BLaER1 treated with 17β-estradiol and CSF1 and Interleukin-3, amounts not matched to agents 10 nM and 100 nM (cell line): ENCODE data around the gene IGF2BP3.
"Not testable (repeated sequence)": the region's sequence is repeated elsewhere in the genome, so short reads cannot be mapped to it uniquely, and the experiment has no call there.

ENCODE experiments used
- H3K27ac ChIP-seq, 11 experiments: shearing (Covaris generic); formaldehyde crosslinking; 2 replicates each; pipeline ENCODE4 v1.8.1; 2022
- H3K27me3 ChIP-seq, 11 experiments: shearing (Covaris generic); formaldehyde crosslinking; 2 replicates each; pipeline ENCODE4 v1.8.1; 2022
- H3K36me3 ChIP-seq, 11 experiments: shearing (Covaris generic); formaldehyde crosslinking; 2 replicates each; pipeline ENCODE4 v1.8.1; 2022
- H3K4me1 ChIP-seq, 10 experiments: shearing (Covaris generic); formaldehyde crosslinking; 2 replicates each; pipeline ENCODE4 v1.8.1; 2022
- H3K4me2 ChIP-seq, 11 experiments: shearing (Covaris generic); formaldehyde crosslinking; 2 replicates each; pipeline ENCODE4 v1.8.1; 2022
- H3K4me3 ChIP-seq, 10 experiments: shearing (Covaris generic); formaldehyde crosslinking; 2 replicates each; pipeline ENCODE4 v1.8.1; 2022
- H3K9ac ChIP-seq, 11 experiments: shearing (Covaris generic); formaldehyde crosslinking; 2 replicates each; pipeline ENCODE4 v1.8.1; 2022
- H3K9me3 ChIP-seq, 11 experiments: shearing (Covaris generic); formaldehyde crosslinking; replicated peaks in 1 of 11; 2 replicates each; pipeline ENCODE4 v1.8.1; 2022
- H4K20me1 ChIP-seq, 11 experiments: shearing (Covaris generic); formaldehyde crosslinking; 2 replicates each; pipeline ENCODE4 v1.8.1; 2022
- Cebpa-rat ChIP-seq, 11 experiments: shearing (Covaris generic); IDR thresholded peaks; 2 replicates each; pipeline ENCODE4 v1.8.1; 2022

Gene IGF2BP3

DNA sequence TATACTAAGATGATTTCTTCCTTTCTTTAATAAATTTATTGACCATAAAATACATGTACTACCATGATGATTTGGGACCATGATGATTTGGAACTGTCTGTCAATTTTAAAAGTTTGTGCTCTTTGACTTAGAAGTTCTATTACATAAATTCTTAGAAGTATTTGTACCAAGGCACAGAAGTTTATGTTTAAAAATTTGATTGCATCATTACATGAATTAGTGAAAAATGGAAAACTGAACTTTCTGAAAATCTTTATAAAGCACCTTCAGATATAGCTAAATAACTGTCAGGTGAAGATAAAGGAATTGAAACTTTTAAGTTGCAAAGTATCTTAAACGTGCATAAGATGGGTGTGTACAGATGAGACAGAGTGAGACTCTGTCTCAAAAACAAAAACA is 139.2 kb downstream of the IGF2BP3 start:
- Histone ChIP-seq H3K4me3 (no peak overlapping the region), H3K4me1 (no peaks in the 10 kb centered on the region), H3K27ac (no peak overlapping the region), H3K27me3 (no peaks in the 10 kb centered on the region), H3K4me2 (no peak overlapping the region), H3K9ac (no peak overlapping the region), H3K36me3 (no peaks in the 10 kb centered on the region), H3K9me3 (no peaks in the 10 kb centered on the region; a peak in 2 of 22 replicates), H4K20me1 (no peaks in the 10 kb centered on the region)
- TF ChIP-seq Cebpa-rat (IDR thresholded peaks at IDR 0.05), result no peak

DNA sequence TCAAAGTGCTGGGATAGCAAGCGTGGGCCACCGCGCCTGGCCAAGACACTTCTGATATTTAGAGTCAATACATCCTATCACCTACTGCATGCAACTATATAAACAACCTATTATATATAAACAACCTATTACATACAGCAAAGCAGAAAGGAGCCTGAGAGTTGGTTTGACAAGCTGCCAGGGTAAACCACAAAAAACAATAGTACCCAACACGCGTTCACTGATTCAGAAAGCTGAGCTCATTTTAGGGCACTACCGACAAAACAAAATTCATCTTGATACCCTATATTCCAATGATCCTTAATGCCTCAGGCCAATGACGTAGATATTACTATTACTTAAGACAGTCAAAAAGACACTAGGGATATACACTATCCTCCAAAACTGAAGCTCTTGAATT is 154.9 kb downstream of the IGF2BP3 start:
- Histone ChIP-seq H3K4me2 (no peak overlapping the region; a peak in 1 of 22 replicates), H3K27ac (no peak overlapping the region), H3K9me3 (0 out of 22 replicates have a peak, but pooled peaks cover 0 to 2% (median 0%) of the 10 kb centered on the region in 11 experiments), H3K27me3 (no peaks in the 10 kb centered on the region), H4K20me1 (no peaks in the 10 kb centered on the region), H3K9ac (no peak overlapping the region), H3K4me1 (peaks cover 0 to 19% (median 7%) of the 10 kb centered on the region in 10 experiments; a peak in 11 of 20 replicates), H3K4me3 (no peak overlapping the region), H3K36me3 (peaks cover 2 to 17% (median 10%) of the 10 kb centered on the region in 11 experiments; a peak in 17 of 22 replicates)
- no peak for TF ChIP-seq Cebpa-rat (IDR thresholded peaks at IDR 0.05)

DNA sequence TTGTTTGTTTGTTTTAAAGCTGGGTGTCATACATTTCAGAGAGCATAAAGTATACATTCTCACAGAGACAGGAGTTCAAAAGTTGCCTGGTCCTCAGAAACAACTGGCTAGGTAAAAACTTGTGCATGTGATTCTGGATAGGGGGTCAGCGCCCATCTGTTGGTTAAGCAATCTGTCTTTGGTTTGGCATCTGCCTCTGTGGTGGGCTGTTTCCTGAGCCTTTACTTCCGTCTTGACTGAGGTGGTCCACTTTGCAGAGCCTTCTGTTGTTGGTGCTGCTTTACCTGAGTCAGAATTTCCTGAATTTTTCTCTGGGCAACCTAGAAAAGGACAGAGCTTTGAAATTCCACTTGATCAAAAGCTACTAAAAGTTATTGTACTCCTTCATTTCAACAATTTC is 158.2 kb downstream of the IGF2BP3 start:
- H3K27me3 ChIP-seq, H3K27ac ChIP-seq, H3K9me3 ChIP-seq, H3K9ac ChIP-seq, H3K4me3 ChIP-seq: not testable (repeated sequence)
- H3K4me2 ChIP-seq, result peak overlapping the region in 7 of 11 experiments; percentile 14 to 37 (median 26); a peak in 6 of 22 replicates
- H3K36me3 ChIP-seq, result peaks cover 33 to 49% (median 42%) of the 10 kb centered on the region in 11 experiments
- H4K20me1 ChIP-seq, result peaks cover 0 to 16% (median 8%) of the 10 kb centered on the region in 11 experiments; a peak in 11 of 22 replicates
- H3K4me1 ChIP-seq, result peaks cover 0 to 19% (median 7%) of the 10 kb centered on the region in 10 experiments; a peak in 11 of 20 replicates

DNA sequence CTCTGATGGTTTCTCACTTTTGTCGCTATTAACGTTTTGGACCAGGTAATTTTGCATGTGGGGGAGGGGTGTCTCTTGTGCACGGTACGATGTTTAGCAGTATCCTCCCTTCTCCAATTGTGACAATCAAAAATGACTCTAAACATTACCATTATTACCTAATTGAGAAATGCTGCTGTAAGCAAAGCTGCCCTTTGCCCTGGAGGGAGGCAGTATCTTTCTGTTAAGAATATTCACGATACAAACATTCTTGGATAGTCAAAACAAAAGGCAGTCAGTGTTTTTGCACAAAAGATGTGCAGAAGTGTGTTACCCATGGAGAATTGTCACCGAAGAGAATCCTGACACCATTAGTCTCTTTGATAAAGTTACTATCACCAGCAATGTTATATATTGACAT is 161.5 kb downstream of the IGF2BP3 start:
- peaks cover 57 to 77% (median 73%) of the 10 kb centered on the region in 11 experiments for H3K36me3 ChIP-seq
- no peak overlapping the region for H3K9ac ChIP-seq
- H4K20me1 ChIP-seq, result peaks cover 0 to 49% (median 9%) of the 10 kb centered on the region in 11 experiments; a peak in 12 of 22 replicates
- H3K27me3 ChIP-seq, result no peaks in the 10 kb centered on the region
- peaks cover 0 to 10% (median 0%) of the 10 kb centered on the region in 11 experiments; a peak in 4 of 22 replicates for H3K9me3 ChIP-seq
- peaks cover 0 to 19% (median 7%) of the 10 kb centered on the region in 10 experiments; a peak in 11 of 20 replicates for H3K4me1 ChIP-seq
- H3K4me3 ChIP-seq, result no peak overlapping the region
- no peak overlapping the region for H3K27ac ChIP-seq
- H3K4me2 ChIP-seq, result no peak overlapping the region
- TF ChIP-seq Cebpa-rat (IDR thresholded peaks at IDR 0.05), result no peak

DNA sequence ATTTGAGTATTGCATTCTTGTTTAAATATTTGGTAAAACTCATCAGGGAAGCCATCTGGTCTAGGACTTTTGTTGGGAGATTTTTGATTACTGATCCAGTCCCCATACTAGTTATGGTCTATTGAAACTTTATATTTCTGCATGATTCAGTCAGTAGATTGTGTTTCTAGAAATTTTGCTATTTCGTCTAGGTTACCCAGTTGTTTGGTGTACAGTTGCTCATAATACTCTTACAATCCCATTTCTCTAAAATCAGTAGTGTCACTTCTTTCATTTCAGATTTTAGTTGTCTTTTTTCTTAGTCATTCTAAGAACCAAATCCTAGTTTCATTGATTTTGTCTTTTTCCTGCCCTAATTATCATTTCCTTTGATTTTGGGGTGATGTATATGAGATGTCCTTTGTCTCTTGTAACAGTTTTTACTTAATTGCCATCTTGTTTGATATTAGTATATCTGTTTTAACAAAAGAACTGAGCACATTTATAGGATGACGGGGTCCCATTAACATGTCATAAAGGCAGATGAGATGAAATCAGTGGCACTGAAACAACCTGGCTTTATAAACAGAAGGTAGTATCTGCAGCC is 163.3 kb downstream of the IGF2BP3 start:
- TF ChIP-seq Cebpa-rat (IDR thresholded peaks at IDR 0.05), result no peak
- Histone ChIP-seq H3K4me2 (no peak overlapping the region), H3K27me3 (no peaks in the 10 kb centered on the region), H4K20me1 (peaks cover 0 to 64% (median 9%) of the 10 kb centered on the region in 11 experiments; a peak in 12 of 22 replicates), H3K4me1 (peaks cover under 1 to 14% (median 6%) of the 10 kb centered on the region in 10 experiments; a peak in 12 of 20 replicates), H3K9me3 (peaks cover 0 to 10% (median 0%) of the 10 kb centered on the region in 11 experiments; a peak in 4 of 22 replicates), H3K36me3 (peaks cover 74 to 95% (median 91%) of the 10 kb centered on the region in 11 experiments), H3K27ac (no peak overlapping the region), H3K4me3 (no peak overlapping the region), H3K9ac (no peak overlapping the region)

DNA sequence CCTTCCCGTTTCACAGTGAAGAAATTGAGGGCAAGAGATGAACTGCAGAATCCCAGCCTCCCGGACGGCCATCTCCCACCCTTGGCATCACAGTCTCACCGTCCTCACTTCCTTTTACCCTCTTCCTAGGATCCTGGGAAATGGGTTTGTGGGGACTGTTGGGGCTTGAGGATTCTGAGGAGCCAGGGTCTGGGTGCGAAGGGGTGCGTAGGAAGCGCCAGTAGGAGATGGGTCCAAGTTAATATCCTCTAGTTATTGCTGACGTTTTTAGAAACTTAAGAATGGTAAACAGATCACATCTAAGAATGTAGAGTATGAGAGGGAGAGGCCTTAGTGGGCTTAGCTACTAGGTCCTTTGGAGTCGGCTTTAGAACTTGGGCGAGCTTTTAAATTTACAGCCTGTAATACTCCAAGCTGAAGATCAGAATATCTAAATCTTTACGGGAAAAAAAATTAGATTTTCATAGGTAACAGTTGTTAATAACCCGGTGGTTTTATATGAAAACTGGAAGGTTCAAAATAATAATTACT is 170.5 kb downstream of the IGF2BP3 start:
- TF ChIP-seq Cebpa-rat (IDR thresholded peaks at IDR 0.05), result no peak
- Histone ChIP-seq H3K4me1 (peaks cover 14 to 30% (median 22%) of the 10 kb centered on the region in 10 experiments), H3K27ac (peak overlapping the region; percentile 68 to 89 (median 82)), H3K27me3 (no peaks in the 10 kb centered on the region), H3K9me3 (peaks cover 0 to 5% (median 0%) of the 10 kb centered on the region in 11 experiments; a peak in 3 of 22 replicates), H3K36me3 (peaks cover 31 to 46% (median 40%) of the 10 kb centered on the region in 11 experiments), H3K9ac (peak overlapping the region; percentile 82 to 94 (median 88)), H3K4me3 (peak overlapping the region; percentile 80 to 99 (median 91)), H4K20me1 (peaks cover 0 to 26% (median 5%) of the 10 kb centered on the region in 11 experiments; a peak in 7 of 22 replicates), H3K4me2 (peak overlapping the region; percentile 82 to 95 (median 89))

DNA sequence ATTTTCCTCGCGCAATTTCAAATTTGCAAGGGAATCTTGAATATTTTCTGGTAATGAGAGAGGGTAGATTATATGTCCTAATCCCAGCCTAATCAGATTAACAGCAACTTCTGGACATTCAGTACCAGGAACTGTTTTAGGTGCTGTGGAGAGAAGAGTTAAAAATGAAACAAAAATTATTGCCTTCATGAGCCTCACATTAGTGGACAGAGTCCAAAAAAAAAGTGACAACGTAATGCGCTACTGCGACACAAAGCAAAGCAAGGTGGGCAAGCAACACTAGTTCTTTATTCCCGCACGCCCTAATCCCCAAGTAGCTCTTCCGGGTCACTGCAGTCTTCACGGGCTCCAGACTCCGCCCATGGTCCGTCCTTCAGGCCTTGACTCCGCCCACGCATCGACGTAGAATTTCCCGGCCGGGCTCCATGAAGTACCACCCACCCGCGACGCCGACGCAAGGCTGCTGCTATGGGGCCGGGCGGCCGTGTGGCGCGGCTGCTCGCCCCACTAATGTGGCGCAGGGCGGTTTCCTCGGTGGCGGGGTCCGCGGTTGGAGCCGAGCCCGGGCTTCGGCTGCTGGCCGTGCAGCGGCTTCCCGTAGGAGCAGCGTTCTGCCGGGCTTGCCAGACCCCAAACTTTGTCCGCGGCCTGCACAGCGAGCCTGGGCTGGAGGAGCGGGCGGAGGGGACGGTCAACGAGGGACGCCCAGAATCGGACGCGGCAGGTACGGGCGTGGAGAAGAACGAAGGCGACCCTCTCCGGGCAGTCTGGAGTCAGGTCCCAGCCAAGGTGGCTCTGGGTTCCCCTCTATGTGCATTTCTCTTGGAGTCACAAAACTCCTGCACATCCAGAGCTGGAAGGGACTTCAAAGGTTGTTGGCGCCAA is 171.2 kb downstream of the IGF2BP3 start, which contains the start of gene MALSU1:
TSS of gene MALSU1 (plus strand) at position 455 of the 885 bp plus-strand sequence. CDS start at position 469, 14 bp downstream.
- Histone ChIP-seq H3K27me3 (no peaks in the 10 kb centered on the region), H3K4me3 (peak within 1 kb of the TSS; percentile 80 to 99 (median 91)), H3K4me1 (peaks cover 14 to 30% (median 23%) of the 10 kb centered on the region in 10 experiments), H3K36me3 (peaks cover 24 to 39% (median 33%) of the 10 kb centered on the region in 11 experiments), H4K20me1 (peaks cover 0 to 19% (median 5%) of the 10 kb centered on the region in 11 experiments; a peak in 6 of 22 replicates), H3K9me3 (0 out of 22 replicates have a peak, but pooled peaks cover 0 to 3% (median 0%) of the 10 kb centered on the region in 11 experiments), H3K27ac (peak within 1 kb of the TSS; percentile 72 to 89 (median 82)), H3K4me2 (peak within 1 kb of the TSS; percentile 82 to 95 (median 89)), H3K9ac (peak within 1 kb of the TSS; percentile 82 to 94 (median 88))
- no peak for TF ChIP-seq Cebpa-rat (IDR thresholded peaks at IDR 0.05)

DNA sequence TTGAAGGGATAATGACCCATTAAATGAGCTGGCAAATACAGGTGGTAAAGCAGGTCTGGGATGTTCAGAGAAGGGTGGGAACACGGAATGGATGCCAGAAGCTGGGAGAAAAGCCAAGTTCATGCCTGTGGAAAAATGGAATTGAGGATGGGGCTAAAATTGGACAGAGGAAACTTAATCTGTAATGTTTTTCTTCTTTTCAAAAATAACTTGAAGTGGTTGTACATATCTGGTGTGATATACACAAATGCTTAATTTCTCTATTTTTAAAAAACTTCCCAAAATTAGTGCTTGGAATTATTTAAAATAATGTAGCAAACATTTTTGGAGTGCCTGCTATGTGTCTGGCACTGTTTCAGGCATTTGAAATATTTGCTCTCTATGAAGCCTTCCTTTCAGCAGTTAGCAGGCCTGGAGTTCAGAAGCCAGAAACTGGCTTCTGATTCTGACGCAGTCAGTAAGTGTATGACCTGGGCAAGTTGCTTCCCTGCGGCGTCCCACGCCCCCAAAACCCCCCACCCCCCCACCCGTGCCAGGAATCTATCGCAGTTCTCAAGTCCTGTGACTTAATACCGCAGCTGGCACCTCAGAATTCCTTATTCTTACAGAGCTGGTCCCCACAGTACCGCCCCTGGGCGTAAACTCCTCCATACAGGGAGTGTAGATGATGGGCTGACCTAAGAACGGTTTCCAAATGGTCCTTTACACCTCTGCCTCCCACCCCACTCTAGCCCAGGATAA is 172.0 kb downstream of the IGF2BP3 start:
- H3K9ac ChIP-seq, result peak overlapping the region in 7 of 11 experiments; percentile 11 to 92 (median 88); a peak in 8 of 22 replicates

More for the DNA sequence above, 172.0 kb downstream of the IGF2BP3 start:
- Histone ChIP-seq H3K4me3 (peak overlapping the region; percentile 80 to 99 (median 91); a peak in 17 of 20 replicates), H3K27ac (peak overlapping the region; percentile 72 to 89 (median 82)), H4K20me1 (peaks cover 0 to 17% (median 4%) of the 10 kb centered on the region in 11 experiments; a peak in 6 of 22 replicates), H3K36me3 (peaks cover 16 to 31% (median 25%) of the 10 kb centered on the region in 11 experiments), H3K4me2 (peak overlapping the region; percentile 64 to 93 (median 86)), H3K4me1 (peaks cover 17 to 33% (median 25%) of the 10 kb centered on the region in 10 experiments), H3K9me3 (no peaks in the 10 kb centered on the region), H3K27me3 (no peaks in the 10 kb centered on the region)
- no peak for TF ChIP-seq Cebpa-rat (IDR thresholded peaks at IDR 0.05)
